NCI-H1092 treated with DMSO at 0.1 percent for 48 hours (cell line): ENCODE data around the gene CCDC71.
A peak's percentile ranks its signal among the peaks of the same experiment; 100 is the strongest.

Experiments
- DNase-seq: peaks from one replicate; lab custom pipeline; 2025; lab: John Stamatoyannopoulos, UW

Gene CCDC71

GRCh38 chr3:49131576-49131975 lies 34.6 kb downstream of the CCDC71 start:
- no peak for DNase-seq

- DNase-seq, result no peak
These were observed 35.1 kb downstream of the CCDC71 start for GRCh38 chr3:49131040-49131439.

GRCh38 chr3:49124991-49125670 lies 41.0 kb downstream of the CCDC71 start:
- no peak for DNase-seq

GRCh38 chr3:49124203-49124602 lies 41.9 kb downstream of the CCDC71 start:
- no peak for DNase-seq

GRCh38 chr3:49123687-49124086 lies 42.4 kb downstream of the CCDC71 start:
- no peak for DNase-seq

GRCh38 chr3:49122886-49123545 lies 43.1 kb downstream of the CCDC71 start:
- no peak for DNase-seq

- no peak for DNase-seq
These were observed 43.7 kb downstream of the CCDC71 start for GRCh38 chr3:49122451-49122850.

- DNase-seq, result no peak
These were observed 44.1 kb downstream of the CCDC71 start for GRCh38 chr3:49122022-49122421.

GRCh38 chr3:49121132-49121736 lies 44.9 kb downstream of the CCDC71 start:
- DNase-seq, result peak; percentile 34

GRCh38 chr3:49120438-49121131 lies 45.5 kb downstream of the CCDC71 start, which contains the start of gene USP19:
Gene USP19 (minus strand): TSS chr3:49120823. CDS start chr3:49119145, 1,678 bp downstream.
- DNase-seq, result peak; percentile 66

- no peak for DNase-seq
These were observed 46.1 kb downstream of the CCDC71 start for GRCh38 chr3:49120096-49120437.

GRCh38 chr3:49119439-49119838 lies 46.7 kb downstream of the CCDC71 start:
- DNase-seq, result no peak

- DNase-seq, result no peak
These were observed 47.1 kb downstream of the CCDC71 start for GRCh38 chr3:49119036-49119435.
